ENCODE data around the gene LY6G6D. TPM values are rescaled to one million over a fixed set of nuclear protein-coding genes. Genes with fewer than 3 reads are reported as not detected.

LY6G6D gene
- not detected for total RNA-seq

DNA sequence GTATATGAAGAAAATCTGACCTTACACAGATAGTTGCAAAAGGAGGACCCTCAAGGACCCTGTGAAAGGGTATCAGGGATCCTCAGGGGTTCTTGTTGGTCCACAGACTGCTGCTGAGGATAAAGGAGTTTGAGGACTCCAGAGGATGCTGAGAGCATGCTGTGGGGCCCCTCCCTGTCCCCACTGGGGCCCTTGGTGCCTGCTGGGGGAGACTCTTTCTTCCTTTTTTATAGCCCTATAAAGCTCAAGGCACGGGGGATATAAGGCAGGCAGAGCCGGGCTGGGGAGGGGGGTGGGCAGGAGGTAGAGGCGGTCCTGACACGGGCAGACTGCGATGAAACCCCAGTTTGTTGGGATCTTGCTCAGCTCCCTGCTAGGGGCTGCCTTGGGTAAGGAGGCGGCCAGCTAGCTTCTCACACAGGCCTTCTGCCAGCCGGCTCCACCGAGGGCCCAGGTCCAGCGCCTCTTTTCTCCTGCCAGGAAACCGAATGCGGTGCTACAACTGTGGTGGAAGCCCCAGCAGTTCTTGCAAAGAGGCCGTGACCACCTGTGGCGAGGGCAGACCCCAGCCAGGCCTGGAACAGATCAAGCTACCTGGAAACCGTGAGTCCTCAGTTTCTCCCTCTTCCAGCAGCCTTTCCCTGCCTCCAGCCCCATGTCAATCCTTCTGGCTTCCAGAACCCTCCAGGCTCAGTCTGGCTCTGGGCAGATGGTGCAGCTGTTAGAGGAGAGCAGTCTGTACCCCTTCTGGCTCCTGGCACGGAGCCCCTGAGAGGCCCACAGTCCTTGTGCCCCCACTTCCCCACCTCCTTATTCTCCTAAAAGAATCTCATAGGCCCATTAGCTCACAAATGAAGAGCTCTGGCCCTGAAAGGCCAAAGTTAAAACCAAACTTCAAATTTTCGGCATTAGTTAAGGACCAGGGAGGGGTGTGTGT lies at the start of gene LY6G6D:
Gene LY6G6D, plus strand, starts transcription at position 327 of the 937 bp plus-strand sequence. Its CDS starts 8 bp downstream, at position 335.
- H3K9me3 ChIP-seq, result no peaks in the 10 kb centered on the region
- no peak for DNase-seq (ENCODE audit: low spot score)
- H3K36me3 ChIP-seq, result no peaks in the 10 kb centered on the region
- TF ChIP-seq CTCF (IDR thresholded peaks at IDR 0.05) (no peak), POLR2AphosphoS5 (IDR thresholded peaks at IDR 0.05) (no peak), POLR2A (IDR thresholded peaks at IDR 0.05) (no peak)
- no peak within 1 kb of the TSS for H3K4me3 ChIP-seq
- peaks cover 19% of the 10 kb centered on the region for H3K4me1 ChIP-seq (replicated peaks)
- intact Hi-C loops (cut with DNase I), result no loop called here
- peak within 1 kb of the TSS; percentile 57 to 62 for H3K27ac ChIP-seq
- no peaks in the 10 kb centered on the region for H3K27me3 ChIP-seq (replicated peaks; ENCODE audit: insufficient read depth)
- WGBS, result 39% methylated on average over 16 of the region's 16 CpGs

DNA sequence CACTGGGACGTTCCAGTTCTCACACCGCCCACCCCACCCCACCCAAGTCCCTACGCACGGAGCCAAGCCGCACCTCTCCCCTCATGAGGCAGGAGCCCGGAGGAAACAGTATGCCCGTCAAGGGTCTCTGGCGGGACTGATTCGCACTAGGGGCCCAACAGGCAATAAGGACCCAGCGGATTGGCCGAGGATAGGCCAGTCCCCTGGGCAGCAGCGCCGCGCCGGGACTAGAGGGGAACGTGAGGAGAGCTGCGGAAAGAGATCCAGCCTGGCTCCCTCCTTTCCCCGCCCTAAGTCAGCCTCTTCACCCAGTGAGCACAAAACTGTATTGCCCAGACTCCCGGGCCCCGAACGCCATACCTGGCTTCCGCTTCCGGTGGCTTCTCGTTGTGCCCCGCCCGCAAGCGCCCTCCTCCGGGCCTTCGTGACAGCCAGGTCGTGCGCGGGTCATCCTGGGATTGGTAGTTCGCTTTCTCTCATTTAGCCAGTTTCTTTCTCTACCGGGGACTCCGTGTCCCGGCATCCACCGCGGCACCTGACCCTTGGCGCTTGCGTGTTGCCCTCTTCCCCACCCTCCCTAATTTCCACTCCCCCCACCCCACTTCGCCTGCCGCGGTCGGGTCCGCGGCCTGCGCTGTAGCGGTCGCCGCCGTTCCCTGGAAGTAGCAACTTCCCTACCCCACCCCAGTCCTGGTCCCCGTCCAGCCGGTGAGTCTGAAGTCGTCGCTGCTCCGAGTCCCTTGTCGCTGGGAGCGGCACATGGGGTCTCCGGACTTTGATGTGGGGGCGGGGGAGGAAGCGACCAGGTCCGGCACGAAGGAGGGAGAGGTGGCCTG lies 49.4 kb upstream of the LY6G6D start, which contains the start of gene CSNK2B:
Gene CSNK2B, plus strand, starts transcription at position 580 of the 836 bp plus-strand sequence. CDS start 752 bp downstream, outside the sequence.
- H3K4me3 ChIP-seq, result peak within 1 kb of the TSS; percentile 65 to 92
- no peaks in the 10 kb centered on the region for H3K27me3 ChIP-seq (replicated peaks; ENCODE audit: insufficient read depth)
- H3K27ac ChIP-seq, result peak within 1 kb of the TSS; percentile 94 to 96
- intact Hi-C loops (cut with DNase I), result no loop called here
- DNase-seq (ENCODE audit: low spot score), result peak; percentile 98
- H3K9me3 ChIP-seq, result no peaks in the 10 kb centered on the region
- under 1% methylated on average over 60 of the region's 63 CpGs for WGBS
- TF ChIP-seq POLR2AphosphoS5 (IDR thresholded peaks at IDR 0.05), result peak; percentile 98
- TF ChIP-seq CTCF (IDR thresholded peaks at IDR 0.05), result peak in 2 of 4 experiments; percentile 19 to 21
- peak; percentile 76 for TF ChIP-seq POLR2A (IDR thresholded peaks at IDR 0.05)
- H3K4me1 ChIP-seq (replicated peaks), result peaks cover 17% of the 10 kb centered on the region
- H3K36me3 ChIP-seq, result peaks cover 15 to 19% of the 10 kb centered on the region in 2 donors

- intact Hi-C loops (cut with DNase I), result no loop called here
- DNase-seq (ENCODE audit: low spot score), result no peak
- no peak for TF ChIP-seq POLR2A (IDR thresholded peaks at IDR 0.05)
- no peaks in the 10 kb centered on the region for H3K9me3 ChIP-seq
- 2% methylated on average over 15 of the region's 15 CpGs for WGBS
- no peaks in the 10 kb centered on the region for H3K27me3 ChIP-seq (replicated peaks; ENCODE audit: insufficient read depth)
- peak overlapping the region; percentile 65 to 92 for H3K4me3 ChIP-seq
- peaks cover 15 to 19% of the 10 kb centered on the region in 2 donors for H3K36me3 ChIP-seq
- H3K4me1 ChIP-seq (replicated peaks), result peaks cover 17% of the 10 kb centered on the region
- H3K27ac ChIP-seq, result peak overlapping the region; percentile 94 to 96
These were observed 48.7 kb upstream of the LY6G6D start for GRCh38 chr6:31666337-31666965.

DNA sequence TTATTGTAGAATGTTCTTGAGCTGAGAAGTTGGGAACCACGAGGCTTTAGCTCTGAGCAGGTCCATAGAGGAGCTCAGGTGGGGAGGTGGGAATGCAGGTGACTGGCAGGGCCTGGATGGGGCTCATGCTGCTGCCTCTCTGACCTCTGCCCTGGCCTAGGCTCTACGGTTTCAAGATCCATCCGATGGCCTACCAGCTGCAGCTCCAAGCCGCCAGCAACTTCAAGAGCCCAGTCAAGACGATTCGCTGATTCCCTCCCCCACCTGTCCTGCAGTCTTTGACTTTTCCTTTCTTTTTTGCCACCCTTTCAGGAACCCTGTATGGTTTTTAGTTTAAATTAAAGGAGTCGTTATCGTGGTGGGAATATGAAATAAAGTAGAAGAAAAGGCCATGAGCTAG lies 45.5 kb upstream of the LY6G6D start, which contains the start of gene LY6G5B:
Gene LY6G5B, plus strand, starts transcription at position 301 of the 400 bp plus-strand sequence. CDS start 975 bp downstream, outside the sequence.
- no peaks in the 10 kb centered on the region for H3K9me3 ChIP-seq
- intact Hi-C loops (cut with DNase I), result no loop called here
- H3K36me3 ChIP-seq, result peaks cover 15 to 19% of the 10 kb centered on the region in 2 donors
- TF ChIP-seq CTCF (IDR thresholded peaks at IDR 0.05), result no peak
- no peak for TF ChIP-seq POLR2A (IDR thresholded peaks at IDR 0.05)
- TF ChIP-seq POLR2AphosphoS5 (IDR thresholded peaks at IDR 0.05), result no peak
- no peak within 1 kb of the TSS for H3K4me3 ChIP-seq
- H3K27me3 ChIP-seq (replicated peaks; ENCODE audit: insufficient read depth), result no peaks in the 10 kb centered on the region
- H3K4me1 ChIP-seq (replicated peaks), result peaks cover 9% of the 10 kb centered on the region
- no peak for DNase-seq (ENCODE audit: low spot score)
- 84% methylated on average over 8 of the region's 8 CpGs for WGBS
- no peak within 1 kb of the TSS for H3K27ac ChIP-seq

Measured in prostate gland (tissue), 2 donors.